Peyer's patch (tissue), 4 donors: Measurements from ENCODE around the gene N4BP3. TPM values are rescaled to one million over a fixed set of nuclear protein-coding genes. Genes with fewer than 3 reads are reported as not detected.
"Not testable (repeated sequence)": the region's sequence is repeated elsewhere in the genome, so short reads cannot be mapped to it uniquely, and the experiment has no call there.

ENCODE experiments used
- DNase-seq, 3 donors: peaks; one replicate each; pipeline ENCODE4 v3.0.0-alpha.2; 2017 to 2019
- H3K27ac ChIP-seq, 4 donors: fragments of 200-600 bp; sonication (generic); one replicate each; pipeline ENCODE4 v1.5.1; 2016 to 2019
- H3K27me3 ChIP-seq, 2 donors: fragments of 200-600 bp; sonication (generic); one replicate each; pipeline ENCODE4 v1.5.1; 2019
- H3K36me3 ChIP-seq, 3 donors: fragments of 200-600 bp; sonication (generic); one replicate each; pipeline ENCODE4 v1.5.1; 2016 to 2019
- H3K4me1 ChIP-seq, 4 donors: fragments of 200-600 bp; sonication (generic); one replicate each; pipeline ENCODE4 v1.5.1; 2016 to 2019
- H3K4me3 ChIP-seq, 4 donors: fragments of 200-600 bp; sonication (generic); 1 replicate in 3 of 4; 2 replicates in 1 of 4; pipeline ENCODE4 v1.5.1; 2016 to 2019; ENCODE audit warnings: mild to moderate bottlenecking in 1 of 4
- H3K9me3 ChIP-seq, 4 donors: fragments of 200-600 bp; sonication (generic); one replicate each; pipeline ENCODE4 v1.5.1; 2016 to 2019; ENCODE audit warnings: mild to moderate bottlenecking in 1 of 4
- POLR2A ChIP-seq, 2 donors: fragments of 450-650 bp; IDR thresholded peaks; one replicate each; pipeline ENCODE4 v1.5.1; 2017; ENCODE audit warnings: antibody characterized with exemption in 2 of 2, mild to moderate bottlenecking in 2 of 2, moderate library complexity in 2 of 2
- total RNA-seq, 4 donors: library from RNA; depleted of rRNA; stranded (reverse); fragments of >200 nt; gene quantifications; one replicate each; pipeline ENCODE4 v1.1.0, GENCODE V29; 2016
- TF ChIP-seq, protein P1 (sequence below), 6 experiments: fragments of 450-650 bp in 4 of 6; fragments of 200-600 bp in 2 of 6; sonication (generic) in 1 of 6; IDR thresholded peaks; one replicate each; pipeline ENCODE4 v1.5.1; 2017 to 2019; ENCODE audit warnings: antibody characterized with exemption in 6 of 6, mild to moderate bottlenecking in 3 of 6, moderate library complexity in 1 of 6

Gene N4BP3
- total RNA-seq, 4 donors from 2014 or later = 0.53 to 2.5 (median 1.1) TPM

DNA sequence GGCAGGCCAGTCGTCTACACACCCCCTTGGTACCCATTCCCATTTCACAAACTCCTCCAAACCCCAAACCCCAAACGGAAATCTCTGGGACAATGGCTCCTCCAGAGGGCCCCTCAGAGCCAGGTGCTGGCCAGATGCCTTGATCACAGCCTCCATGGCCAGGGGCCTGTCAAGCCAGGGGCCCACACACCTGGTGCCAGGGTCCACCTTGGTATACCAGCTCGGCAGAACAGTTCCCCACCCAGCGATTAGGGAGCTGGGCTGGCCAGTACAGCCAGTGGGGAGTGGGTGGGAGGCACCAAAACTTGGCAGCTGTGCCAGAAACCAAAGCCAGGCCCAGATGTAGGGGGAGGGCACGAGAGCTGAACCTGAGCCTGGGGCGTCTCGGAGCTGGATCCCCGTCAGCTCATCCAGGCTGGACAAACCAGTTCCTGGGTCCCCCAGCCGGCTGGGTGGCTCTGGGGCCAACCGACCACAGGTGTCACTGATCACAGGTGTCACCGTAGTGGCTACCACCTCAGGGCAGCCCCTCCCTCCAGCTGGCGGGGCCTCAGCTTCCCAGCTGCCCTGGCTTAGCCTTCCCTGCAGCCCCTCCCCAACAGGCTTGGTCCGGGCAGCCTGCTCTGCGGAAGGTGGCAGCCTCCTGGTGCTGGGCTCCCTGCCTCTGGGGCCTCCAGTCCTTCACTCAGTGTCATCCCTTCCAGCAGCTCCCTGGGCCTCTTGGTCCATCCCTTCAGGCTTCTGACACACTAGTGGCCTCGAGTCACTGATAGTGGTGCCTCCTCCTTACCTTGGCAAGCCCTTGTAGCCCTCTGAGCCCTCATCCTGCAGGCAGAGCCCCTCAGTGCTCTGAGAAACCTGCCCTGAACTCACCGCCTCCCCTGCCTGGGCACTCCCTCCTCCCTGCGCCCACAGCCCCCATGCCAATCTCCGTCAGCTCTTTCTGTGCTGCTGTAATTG is 10.9 kb downstream of the N4BP3 start:
- Histone ChIP-seq H3K4me1 (peaks cover 0 to 32% (median 12%) of the 10 kb centered on the region in 4 donors), H3K27ac (no peak overlapping the region), H3K9me3 (no peaks in the 10 kb centered on the region), H3K36me3 (no peaks in the 10 kb centered on the region), H3K27me3 (no peaks in the 10 kb centered on the region), H3K4me3 (no peak overlapping the region)
- no peak for TF ChIP-seq POLR2A (IDR thresholded peaks at IDR 0.05)
- TF ChIP-seq, protein P1, sequence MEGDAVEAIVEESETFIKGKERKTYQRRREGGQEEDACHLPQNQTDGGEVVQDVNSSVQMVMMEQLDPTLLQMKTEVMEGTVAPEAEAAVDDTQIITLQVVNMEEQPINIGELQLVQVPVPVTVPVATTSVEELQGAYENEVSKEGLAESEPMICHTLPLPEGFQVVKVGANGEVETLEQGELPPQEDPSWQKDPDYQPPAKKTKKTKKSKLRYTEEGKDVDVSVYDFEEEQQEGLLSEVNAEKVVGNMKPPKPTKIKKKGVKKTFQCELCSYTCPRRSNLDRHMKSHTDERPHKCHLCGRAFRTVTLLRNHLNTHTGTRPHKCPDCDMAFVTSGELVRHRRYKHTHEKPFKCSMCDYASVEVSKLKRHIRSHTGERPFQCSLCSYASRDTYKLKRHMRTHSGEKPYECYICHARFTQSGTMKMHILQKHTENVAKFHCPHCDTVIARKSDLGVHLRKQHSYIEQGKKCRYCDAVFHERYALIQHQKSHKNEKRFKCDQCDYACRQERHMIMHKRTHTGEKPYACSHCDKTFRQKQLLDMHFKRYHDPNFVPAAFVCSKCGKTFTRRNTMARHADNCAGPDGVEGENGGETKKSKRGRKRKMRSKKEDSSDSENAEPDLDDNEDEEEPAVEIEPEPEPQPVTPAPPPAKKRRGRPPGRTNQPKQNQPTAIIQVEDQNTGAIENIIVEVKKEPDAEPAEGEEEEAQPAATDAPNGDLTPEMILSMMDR (IDR thresholded peaks at IDR 0.05) = no peak
- DNase-seq = no peak

DNA sequence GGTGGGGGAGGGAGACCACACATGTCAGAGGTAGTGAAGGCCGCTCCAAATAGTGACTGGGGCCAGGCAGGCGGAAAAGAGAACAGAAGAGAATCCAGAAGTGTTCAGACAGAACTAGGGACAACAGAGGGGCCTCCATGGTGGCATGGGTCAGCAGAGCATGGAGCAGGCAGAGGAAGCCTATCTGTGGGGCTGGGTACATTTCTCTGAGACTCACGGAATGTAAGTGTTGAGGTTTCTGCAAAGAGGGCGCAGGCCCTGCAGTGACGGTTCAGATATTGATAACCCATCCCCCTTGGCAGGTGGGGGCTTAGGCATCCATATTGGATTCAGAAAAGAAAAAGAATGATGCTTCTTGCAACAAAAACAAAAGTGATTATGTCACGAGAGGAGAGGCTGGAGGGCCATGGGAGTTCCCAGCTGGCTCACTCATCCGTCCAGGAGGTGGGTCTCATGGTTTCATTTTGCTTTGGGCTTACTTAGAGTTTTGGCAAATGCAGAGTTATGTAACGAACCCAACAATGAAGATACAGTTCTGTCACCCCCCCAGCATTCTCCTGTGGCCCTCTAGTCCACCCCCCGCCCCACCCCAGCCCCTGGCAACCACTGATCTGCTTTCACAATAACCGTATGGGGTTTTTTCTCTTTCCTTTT is 12.0 kb downstream of the N4BP3 start:
- H3K27ac ChIP-seq = no peak overlapping the region
- no peaks in the 10 kb centered on the region for H3K27me3 ChIP-seq
- no peak overlapping the region for H3K4me3 ChIP-seq
- TF ChIP-seq POLR2A (IDR thresholded peaks at IDR 0.05) = no peak
- TF ChIP-seq, protein P1 (IDR thresholded peaks at IDR 0.05) = no peak
- peaks cover 0 to 21% (median 13%) of the 10 kb centered on the region in 4 donors for H3K4me1 ChIP-seq
- DNase-seq = no peak
- no peaks in the 10 kb centered on the region for H3K9me3 ChIP-seq
- no peaks in the 10 kb centered on the region for H3K36me3 ChIP-seq

DNA sequence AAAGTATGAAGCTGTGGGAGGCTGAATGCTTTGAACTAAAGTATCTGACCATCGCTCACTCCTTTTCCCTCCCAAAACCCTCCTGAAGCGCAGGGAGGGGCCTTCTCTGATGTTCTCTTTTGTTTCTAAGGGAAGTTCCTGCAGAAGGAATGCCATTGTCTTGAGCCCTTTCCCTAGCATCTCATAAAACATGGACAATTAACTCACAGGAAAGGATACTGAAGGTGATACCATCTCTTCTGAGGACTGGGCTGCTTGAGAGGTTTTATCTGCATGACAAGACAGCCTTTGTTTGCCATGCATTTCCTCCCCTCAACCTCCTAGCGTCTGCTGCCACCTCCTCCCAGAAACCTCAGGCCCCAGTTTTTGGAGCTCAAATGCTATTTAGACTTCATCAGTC is 13.2 kb downstream of the N4BP3 start:
- no peaks in the 10 kb centered on the region for H3K9me3 ChIP-seq
- no peaks in the 10 kb centered on the region for H3K36me3 ChIP-seq
- peaks cover 0 to 16% (median 6%) of the 10 kb centered on the region in 4 donors for H3K4me1 ChIP-seq
- no peak overlapping the region for H3K27ac ChIP-seq
- no peaks in the 10 kb centered on the region for H3K27me3 ChIP-seq
- no peak for DNase-seq
- TF ChIP-seq, protein P1 (IDR thresholded peaks at IDR 0.05) = no peak
- TF ChIP-seq POLR2A (IDR thresholded peaks at IDR 0.05) = no peak
- no peak overlapping the region for H3K4me3 ChIP-seq

DNA sequence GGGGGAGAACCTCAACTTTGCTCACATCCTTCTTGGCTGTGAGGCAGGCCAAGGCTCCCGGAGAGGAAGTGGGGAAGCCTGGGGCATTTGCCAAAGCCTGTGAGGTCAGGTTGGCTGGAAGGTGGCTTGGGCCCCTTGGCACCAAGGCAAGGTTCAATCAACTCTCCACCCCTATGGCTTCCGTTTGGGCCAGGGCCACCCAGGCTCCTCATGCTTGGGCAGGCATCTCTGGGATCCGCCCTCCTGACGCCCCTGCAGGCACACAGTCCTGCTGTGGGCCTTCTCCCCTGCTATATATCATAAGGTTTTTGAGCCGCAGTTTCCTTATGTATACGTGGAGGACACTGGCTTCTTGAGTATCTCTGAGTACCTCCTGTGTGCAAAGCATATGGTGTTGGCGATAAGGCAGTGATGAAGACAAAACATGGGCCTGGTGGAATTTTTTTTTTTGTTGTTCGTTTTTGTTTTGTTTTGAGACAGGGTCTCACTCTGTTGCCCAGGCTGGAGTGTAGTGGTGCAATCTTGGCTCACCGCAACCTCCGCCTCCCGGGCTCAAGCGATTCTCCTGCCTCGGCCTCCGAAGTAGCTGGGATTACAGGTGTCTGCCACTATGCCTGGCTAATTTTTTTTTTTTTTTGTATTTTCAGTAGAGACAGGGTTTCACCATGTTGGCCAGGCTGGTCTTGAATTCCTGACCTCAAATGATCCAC is 14.1 kb downstream of the N4BP3 start:
- not testable (repeated sequence) for H3K27me3 ChIP-seq, H3K36me3 ChIP-seq, DNase-seq, H3K9me3 ChIP-seq, H3K4me3 ChIP-seq, H3K27ac ChIP-seq
- peaks cover 0 to 16% (median 0%) of the 10 kb centered on the region in 4 donors for H3K4me1 ChIP-seq

DNA sequence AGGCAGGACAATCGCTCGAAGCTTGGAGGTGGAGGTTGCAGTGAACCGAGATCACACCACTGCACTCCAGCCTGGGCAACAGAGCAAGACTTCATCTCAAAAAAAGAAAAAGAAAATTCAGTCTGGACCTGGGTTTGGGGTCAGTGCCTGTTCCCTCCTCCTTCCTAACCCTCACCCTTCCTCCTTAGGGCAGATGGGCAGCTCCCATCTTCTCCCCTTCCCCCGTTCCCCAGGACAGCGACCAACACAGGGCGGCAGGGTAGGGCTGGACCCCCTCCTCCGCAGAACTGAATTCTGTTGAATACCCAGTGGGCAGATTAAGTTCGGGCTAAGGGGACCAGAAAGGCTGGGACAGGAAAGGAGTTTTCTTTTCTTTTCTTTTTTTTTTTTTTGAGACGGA is 16.0 kb downstream of the N4BP3 start:
- Histone ChIP-seq H3K27me3 (no peaks in the 10 kb centered on the region), H3K36me3 (peaks cover 0 to 8% (median 0%) of the 10 kb centered on the region in 3 donors), H3K9me3 (no peaks in the 10 kb centered on the region), H3K4me3 (no peak overlapping the region), H3K27ac (no peak overlapping the region), H3K4me1 (peaks cover 0 to 15% (median 0%) of the 10 kb centered on the region in 4 donors)
- no peak for DNase-seq
- TF ChIP-seq POLR2A (IDR thresholded peaks at IDR 0.05) = no peak
- TF ChIP-seq, protein P1 (IDR thresholded peaks at IDR 0.05) = no peak

DNA sequence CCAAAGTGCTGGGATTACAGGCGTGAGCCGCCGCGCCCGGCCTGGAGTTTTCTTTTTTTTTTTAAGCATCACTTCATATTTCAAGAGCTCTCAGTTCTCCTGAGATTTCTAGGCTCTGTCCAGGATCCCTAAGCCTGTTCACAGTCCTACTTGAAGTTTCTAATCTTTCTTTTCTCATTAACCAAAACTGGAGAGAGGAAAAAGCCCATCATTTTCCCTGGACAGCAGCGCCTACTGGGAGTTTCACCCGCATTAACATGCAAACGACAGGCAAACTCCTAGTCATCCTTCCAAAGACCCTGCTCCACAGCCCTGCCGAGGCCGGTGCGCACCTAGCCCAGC is 16.9 kb downstream of the N4BP3 start:
- not testable (repeated sequence) for DNase-seq, H3K27me3 ChIP-seq, H3K9me3 ChIP-seq
- Histone ChIP-seq H3K36me3 (peaks cover 0 to 11% (median 0%) of the 10 kb centered on the region in 3 donors), H3K4me1 (peaks cover 0 to 15% (median 0%) of the 10 kb centered on the region in 4 donors), H3K27ac (peak overlapping the region; percentile 85 to 90 (median 86)), H3K4me3 (peak overlapping the region; percentile 62 to 77 (median 74))
